ENCODE data around the gene SERPINE2.
"Not testable (repeated sequence)": the region's sequence is repeated elsewhere in the genome, so short reads cannot be mapped to it uniquely, and the experiment has no call there.

SERPINE2 gene

DNA sequence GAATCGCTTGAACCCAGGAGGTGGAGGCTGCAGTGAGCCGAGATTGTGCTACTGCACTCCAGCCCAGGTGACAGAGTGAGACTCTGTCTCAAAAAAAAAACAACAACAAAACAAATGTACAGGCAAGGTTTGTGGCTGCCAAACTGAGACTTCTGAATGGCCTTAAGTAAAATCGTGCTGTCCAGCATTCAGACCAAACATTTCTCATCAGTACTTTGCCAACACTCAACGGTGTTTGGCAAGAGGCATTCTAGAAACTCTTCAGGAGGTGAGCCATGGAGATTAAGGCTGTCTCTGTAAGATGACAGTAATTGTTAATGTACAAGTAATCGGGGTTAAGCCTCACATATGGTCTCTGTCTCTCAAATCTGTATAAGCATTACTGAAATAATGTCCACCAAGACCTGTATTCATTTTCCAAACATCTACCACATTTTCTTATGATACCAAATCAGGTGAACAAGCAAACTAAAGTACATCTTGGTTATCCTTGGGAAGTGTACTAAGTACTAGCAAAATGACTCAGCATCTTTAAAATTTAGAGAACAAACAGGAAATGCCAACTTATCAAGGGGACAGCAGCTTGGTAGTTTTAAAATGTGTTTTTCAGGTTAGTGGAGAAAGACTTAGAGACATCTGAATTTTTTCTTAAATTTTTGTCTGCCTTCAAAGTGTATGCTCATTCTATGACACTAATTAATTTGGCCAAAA is 29.3 kb downstream of the SERPINE2 start:
- peak; percentile 16 for DNase-seq

DNA sequence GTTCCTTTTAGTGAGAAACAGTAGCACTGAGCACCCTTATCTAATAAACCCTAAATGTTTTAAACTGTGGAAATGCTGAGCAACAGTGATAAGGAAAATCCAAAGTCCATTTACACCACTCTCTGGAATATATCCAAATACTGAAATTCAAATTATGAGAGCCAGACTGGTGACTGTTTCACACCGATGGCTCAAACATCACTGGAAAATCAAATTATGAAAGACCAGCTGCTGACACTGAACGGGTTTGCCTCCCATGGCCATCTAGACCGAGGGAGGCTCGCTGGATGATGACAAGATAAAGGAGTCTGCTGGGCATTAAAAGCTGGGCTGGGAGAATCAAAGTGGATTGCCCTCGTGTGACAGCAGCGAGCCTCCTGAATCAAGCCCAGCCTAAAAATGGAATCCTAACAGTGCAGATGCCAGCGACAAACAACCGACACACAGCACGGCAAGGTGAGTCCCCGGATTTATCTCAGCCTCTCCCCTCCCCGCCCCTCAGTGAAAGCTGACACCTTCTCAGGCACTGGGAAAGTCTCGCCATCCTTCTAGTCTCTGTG is 30.3 kb downstream of the SERPINE2 start:
- no peak for DNase-seq

DNA sequence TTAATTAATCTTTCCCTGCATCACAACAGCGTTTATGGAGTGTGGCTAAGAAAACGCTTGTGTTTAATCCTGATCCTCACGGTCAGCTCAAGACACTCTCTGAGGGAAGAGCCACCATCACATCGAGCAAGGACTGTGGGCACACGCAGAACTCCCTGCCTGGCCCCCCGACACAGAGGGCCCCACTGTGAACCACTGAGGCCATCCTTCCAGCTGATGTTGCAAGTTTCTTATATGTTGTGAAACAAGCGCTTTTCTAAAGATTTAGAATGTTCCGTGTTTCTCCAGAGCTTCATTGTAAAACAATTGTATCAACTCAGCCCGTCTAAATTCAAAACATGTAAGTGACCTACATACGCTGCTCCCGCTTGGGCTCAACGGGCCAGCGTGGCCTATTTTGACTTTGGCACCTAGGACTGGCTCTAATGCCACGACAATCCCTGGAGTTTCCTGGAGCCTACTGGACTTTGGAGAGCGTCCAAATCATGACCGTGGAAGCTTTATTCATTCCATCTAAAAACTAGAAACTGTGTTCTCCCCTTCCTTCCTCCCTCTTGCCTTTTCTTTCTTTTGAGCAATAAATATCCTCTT is 34.9 kb downstream of the SERPINE2 start:
- DNase-seq: no peak

DNA sequence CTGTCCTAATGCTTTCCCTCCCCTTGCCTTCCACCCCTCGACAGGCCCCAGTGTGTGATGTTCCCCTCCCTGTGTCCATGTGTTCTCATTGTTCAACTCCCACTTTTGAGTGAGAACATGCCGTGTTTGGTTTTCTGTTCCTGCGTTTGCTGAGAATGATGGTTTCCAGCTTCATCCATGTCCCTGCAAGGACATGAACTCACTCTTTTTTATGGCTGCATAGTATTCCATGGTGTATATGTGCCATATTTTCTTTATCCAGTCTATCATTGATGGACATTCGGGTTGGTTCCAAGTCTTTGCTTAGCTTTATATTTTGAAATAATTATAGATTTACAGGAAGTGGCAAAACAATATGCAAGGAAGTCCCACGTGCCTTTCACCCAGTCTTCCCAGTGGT is 38.4 kb downstream of the SERPINE2 start:
- not testable (repeated sequence) for DNase-seq

DNA sequence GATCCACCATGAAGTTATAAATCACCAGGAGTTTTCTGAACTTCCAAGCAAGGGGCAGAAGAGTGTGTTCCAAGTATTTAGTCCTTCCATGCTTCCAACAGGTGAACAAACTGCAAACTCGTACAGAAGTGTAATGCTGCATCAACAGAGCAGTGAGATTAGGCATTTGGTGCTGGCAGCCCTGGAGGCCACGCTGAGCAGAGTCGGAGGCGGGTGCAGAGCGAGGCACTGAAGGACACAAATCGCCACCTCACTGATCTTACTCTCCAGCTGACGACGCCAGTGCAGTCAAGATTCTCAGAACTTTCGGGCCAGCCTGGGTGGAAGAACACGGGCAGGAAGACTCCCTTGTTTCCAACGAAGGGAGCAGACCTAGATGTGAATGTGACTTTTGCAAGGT is 39.2 kb downstream of the SERPINE2 start:
- no peak for DNase-seq

DNA sequence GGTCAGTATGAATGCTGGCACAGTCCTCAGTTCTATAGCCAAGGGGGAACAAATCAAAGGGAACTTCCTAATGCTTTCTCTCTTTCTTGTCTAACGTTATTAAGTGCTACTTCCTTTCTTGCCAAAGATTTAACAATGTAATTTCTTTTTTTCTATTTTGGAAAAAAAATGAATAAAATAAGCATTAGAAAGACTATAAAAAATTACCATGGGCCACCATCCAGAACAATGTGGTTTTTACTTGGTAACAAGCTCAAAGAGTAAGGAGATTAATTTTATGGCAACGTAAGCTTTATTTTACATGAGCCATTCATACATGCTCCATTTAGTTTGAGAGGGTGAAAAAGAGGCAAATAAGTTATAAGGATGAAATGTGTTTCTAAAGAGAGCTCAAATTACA is 40.1 kb downstream of the SERPINE2 start:
- no peak for DNase-seq

DNA sequence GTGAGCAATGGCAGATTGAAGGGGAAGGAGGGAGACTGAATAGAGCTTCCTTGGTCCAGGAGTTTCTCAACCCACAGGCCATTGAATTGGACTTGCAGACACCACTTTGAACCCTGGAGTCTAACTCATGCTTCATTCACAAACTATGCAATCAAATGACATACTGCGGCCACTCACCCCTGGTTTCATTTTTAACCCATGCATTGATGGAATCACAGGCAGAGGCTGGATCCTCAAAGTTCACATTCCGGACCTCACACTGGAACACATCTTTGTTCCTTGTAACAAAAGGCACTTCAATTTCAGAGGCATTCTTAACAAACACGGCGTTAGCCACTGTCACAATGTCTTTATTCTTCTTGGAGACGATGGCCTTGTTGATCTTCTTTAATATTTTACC is 41.1 kb downstream of the SERPINE2 start:
- no peak for DNase-seq

DNA sequence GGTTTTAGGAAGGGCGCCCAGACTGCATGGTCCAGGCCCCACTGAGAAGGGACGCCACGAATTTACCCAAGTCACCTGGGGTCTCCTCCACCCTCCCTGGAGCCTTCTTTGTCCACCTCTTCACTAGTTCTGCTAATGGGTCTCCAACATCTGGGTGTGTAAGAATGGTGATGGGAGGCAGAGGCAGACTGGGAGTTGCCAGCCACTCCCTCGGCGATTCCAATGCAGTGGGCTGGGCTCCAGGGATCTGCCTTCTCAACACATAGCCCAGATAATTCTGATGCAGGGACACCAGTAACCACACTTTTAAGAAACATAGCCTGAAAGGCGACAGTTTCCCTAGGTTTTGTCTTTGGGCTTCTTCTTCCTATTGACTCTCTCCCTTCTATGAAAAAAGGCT is 42.7 kb downstream of the SERPINE2 start:
- no peak for DNase-seq

DNA sequence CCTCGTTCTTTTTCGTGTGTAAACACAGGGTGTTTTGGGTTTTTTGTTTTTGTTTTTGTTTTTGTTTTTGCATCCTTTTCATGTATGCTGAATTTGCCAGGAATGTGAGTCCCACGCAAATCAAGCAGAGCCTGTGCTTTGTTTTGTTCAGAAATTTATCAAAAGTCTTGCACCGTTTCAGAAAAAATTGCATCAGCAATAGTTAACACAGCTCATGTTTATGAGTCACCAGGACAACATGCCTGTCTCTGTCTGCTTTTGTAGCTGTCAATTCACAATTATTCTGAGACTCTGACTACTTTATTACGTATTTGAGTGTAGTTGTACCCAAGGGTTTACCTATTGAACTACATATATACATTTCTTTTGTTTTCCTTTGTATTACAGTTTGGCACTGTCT is 43.5 kb downstream of the SERPINE2 start:
- peak; percentile 36 for DNase-seq

DNA sequence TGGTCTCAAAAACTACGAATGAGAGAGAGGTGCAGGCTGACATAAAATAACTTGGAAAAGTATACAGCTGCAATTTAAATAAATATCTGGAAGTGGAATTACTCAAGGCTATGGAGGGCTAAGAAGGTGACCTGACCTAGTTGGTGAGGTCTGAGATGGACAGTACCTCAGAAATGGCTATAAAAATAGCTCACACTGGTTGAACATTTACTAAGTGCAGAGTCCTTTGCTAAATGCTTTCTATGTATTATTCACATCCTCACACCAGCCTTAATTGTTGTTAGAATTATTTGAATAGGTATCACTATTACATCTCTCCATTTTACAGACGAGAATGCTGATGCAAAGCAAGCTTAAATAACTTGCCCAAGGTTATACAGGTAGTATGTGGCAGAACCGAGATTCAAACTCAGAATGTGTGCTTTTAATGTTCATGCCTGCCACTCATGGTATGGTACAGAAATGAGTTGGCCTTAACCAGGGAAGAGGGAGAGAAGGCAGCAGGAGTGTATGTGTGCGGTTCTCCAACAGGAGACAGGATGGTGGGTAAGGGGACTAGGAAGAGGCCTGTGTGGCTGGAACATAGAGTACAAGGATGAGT is 44.4 kb downstream of the SERPINE2 start:
- peak; percentile 45 for DNase-seq

DNA sequence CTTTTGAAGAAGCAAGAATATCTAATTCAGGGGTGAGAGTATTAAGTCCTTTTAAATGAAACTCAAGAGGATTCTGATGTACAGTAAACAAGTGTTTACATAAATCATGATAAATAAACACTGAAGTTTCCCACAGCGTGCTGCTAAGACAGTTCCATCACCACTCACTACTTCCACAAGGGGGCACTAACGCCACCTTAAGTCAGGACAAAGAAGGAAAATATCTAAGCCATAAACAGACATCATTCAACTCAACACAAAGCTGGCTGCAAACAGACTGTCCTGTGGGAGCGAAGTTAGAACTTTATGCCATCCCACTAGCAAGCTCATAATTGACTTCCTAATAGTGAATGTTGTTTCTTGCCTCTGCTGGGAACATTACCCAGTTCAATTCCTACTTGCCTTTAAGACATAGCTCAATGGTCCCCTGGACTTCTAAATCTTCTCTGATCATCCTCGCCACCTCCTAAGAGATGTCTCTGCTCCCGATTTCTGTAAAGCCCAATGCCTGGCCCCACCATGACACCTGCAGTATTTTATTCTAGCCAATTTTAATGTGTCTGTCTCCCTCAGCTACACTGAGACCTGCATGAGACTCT is 45.4 kb downstream of the SERPINE2 start:
- DNase-seq: peak; percentile 71

DNA sequence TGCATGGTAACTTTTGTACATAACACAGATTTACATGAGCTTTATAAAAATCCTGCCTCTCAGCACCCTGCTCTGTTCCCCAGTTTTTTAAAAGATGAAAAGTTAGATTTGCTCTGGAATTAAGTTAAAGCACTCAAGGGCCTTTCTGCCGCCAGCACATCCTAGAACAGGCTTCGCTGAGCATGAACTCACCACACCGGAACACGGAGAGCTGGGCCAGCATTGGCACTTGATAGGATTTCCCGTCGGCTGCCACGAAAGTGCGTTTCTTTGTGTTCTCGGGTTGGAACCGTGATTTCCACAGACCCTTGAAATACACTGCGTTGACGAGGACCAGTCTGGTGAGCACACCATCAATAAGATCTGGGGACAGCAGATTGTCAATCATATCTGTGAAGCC is 47.5 kb downstream of the SERPINE2 start:
- DNase-seq: no peak

DNA sequence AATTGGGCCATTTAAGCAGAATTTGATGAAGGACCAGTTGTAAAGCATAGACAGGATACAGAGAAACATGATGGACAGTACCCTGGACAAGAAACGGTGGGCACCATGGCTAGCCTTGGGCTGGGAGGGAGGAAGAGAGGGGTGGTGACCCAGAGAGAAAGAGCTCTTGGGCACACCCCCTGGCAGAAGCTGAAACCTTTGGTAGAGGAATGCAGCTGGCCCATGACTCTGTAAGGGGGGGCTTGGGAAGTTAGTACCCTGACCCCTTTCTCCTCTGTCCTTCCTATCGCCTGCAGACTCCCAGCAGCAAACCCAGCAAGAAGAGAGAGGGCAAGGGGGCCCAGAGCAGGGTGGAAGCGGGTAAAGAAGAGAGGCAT is 49.2 kb downstream of the SERPINE2 start:
- no peak for DNase-seq

DNA sequence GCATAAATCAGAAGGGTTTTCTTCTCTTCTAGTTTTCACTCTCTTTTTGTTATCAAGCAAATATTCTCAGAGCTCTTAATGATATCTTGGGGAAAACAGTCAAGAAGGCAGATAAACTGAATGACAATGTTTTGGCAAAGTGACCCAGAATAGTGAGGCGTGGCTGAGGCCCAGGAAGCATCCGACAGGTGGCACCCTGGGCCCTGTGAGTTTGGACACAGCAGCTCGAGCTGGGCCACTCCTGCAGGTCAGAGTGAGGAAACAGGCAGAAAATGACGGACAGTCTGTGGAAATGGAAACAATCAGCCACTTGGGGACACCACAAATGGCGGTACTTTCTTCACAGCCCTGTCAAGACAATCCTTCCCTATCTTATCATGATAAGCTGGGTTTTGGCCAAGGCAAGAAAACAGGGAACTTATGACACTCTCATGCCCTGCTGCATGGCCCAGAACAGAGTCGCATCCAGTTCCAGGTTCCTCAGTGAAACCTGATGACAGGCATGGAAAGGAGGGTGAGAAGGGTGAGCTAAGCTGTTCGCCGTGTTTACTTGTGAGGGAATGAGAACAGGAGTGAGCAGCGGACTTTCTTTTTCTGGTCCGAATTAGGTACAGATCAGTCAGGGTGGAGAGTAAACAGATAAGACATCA is 49.8 kb downstream of the SERPINE2 start:
- no peak for DNase-seq

DNA sequence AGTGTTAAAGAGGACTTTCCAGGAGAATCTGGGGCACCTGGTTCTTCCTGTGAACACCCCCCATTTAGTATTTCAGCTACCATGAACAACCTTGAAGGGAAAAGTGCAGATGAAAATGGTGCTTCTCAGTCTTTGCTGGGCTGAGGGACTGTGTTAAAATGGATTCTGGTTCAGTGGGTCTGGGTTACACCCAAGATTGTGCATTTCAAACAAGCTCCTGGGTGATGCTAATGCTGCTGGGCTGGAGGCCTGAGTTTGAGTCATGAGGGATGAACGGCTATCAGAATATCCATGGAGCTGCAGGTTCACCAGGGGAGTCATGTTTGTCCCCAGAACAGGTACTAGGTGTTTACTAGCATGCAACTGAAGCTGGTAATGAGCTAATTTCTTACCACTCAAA is 57.8 kb downstream of the SERPINE2 start:
- no peak for DNase-seq

DNA sequence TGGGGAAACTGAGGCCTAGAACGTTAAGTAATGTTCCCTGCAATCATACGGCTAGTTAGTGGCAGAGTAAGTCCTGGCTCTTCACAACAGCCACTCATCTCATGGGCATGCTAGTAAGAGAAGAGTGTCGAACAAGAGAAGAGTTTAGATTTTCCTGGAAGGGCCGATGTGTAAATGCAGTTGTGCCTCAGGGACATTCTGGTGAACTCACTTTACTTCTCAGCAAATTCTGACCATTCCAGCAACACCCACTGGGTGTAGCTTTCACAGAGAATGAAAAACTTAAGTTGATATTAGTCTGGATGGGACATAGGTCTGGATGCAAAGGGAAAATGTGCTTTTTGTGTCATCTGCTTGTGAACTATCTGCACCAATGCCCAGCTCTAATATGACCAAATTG is 58.3 kb downstream of the SERPINE2 start:
- DNase-seq: no peak

DNA sequence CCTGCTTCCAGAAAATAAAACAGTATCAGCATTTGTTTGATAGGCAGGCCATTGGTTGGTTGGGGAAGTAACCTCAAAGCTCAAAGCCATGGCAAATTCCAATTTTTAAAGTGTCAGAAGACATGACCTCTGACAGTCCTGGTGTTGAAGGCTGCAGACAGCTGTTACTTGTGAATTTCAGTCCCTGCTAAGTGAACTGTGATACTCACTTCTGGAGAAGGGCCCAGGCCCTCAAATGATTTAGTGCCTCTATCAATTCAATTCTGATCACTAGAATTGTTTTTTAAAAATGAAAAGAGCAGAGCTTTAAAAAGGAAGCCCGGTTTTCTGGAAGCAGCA is 58.7 kb downstream of the SERPINE2 start:
- DNase-seq: no peak

DNA sequence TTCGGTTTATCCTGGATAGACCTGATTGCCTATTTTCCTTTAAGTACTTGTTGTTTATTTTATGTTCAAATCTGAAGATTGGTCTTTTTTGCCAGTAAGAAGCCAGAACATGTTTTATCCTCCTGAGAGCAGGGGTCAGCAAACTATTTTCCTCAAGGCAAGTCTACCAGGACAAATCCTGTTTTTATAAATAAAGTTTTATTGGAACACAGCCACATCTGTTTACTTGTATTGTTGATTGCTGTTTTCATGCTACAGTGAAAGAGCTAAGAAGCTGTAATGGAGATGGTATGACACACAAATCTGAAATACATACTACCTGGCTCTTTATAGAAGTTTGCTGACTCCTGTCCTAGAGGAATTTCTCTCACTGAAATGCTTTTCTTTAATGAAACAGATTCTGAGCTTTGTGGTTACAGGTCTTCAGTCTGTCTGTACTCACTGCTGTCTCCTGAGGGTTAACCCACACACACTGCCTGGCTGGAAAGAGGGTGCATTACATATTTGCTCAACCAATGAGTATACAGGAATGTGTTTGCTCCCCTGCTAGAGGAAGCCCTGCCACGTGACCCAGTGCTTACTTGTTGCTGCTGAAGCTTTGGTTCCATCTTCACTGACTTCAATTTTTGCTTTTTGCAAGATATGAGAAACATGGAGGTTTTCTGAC is 59.2 kb downstream of the SERPINE2 start:
- DNase-seq: no peak

DNA sequence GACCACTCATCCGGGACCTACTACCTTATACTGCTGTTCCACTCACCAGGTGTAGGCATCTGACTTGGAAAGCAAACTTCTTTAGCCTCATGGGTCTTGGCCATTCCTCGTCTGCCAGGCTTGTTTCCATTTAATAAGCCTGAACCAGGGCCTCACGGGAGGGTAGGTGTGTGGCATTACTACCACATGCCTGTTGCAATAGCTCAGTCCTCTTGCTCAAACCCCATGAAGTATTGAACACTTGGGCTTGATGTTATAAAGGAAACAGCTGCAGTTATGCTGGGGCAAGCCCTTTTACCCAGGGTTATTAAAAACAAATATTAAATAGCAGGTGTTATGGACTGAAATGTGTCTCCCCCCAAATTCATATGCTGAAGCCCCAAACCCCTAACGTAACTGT is 60.6 kb downstream of the SERPINE2 start:
- no peak for DNase-seq

DNA sequence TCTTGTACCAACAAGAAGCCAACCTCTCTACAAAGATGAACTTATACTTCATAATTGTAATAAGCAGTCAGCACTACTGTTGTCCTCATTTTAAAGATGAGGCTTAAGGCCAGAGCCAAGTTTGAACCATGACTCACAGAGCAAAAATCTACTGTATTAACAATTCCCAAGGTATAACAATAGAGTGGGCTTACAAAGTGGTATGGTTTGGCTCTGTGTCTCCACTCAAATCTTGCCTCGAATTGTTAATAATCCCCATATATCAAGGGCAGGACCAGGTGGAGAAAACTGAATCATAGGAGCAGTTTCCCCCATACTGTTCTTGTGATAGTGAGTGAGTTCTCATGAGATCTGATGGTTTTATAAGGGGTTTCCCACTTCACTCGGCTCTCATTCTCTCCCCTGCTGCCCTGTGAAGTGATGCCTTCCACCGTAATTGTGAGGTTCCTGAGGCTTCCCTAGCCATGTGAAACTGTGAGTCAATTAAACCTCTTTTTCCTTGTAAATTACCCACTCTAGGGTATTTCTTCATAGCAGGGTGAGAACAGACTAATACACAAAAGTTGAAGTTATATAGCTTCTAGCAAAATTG is 62.4 kb downstream of the SERPINE2 start:
- DNase-seq: no peak

DNA sequence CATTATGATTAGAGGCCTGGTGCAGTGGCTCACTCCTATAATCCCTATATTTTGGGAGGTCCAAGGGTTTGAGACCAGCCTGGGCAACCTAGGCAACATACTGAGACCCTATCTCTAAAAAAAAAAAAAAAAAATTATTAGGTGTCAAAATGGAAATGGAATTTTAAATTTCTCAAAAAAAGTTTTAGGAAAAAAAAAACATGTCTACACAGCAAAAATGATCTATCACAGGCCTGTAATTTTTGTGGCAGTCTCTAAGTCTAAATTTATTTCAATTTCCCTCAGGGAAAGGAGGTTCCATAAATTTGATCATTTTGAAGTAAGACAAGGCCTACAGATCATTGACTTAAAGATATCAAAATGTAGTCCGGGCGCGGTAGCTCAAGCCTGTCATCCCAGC is 65.5 kb downstream of the SERPINE2 start:
- DNase-seq: no peak

DNA sequence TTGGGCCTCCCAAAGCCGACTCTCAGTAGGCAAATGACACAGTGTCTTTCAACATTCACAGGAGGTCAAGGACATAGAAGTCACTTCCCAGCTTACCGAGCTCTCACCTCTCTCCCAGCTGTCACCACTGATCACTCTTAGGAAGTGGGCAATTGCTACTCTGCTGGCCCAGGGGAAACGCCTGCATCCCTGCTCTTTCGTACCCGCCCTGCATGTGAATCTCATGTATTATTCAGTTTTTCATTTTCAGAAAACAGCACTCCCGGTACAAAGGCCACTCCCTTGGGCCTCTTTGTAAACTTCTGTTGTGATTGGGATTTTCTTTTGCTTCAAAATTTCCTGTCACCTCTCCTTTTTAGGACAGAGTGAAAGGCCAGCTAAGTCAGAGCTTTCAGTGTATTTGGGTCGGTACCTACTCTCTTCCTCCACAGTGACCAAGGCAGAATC is 66.4 kb downstream of the SERPINE2 start:
- no peak for DNase-seq

DNA sequence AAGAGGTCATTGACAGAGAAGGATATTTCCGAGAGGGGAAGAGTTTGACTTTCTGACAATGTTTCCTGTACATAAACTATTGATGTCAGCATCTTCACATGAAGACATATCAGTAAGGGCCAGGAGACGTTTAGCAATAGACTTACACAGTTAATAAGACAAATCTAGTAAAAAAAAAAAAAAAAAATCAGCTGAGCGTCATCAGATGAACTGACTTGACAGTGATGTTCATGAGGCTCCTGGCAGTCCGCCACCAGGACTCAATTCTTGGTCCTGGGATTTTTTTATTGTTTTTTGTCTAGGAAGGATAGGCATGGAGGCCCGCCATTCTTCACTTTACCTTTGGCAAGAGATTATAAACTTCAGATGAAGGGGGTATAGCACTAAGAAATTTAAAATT is 67.4 kb downstream of the SERPINE2 start:
- no peak for DNase-seq

All from activated CD4-positive, alpha-beta T cell treated with anti-CD3 and anti-CD28 coated beads, Interleukin-2, amount 50 U/mL, for 16 hours (primary cell).